Heart left ventricle (tissue), 13 donors: ENCODE measurements around the gene HOXB6.

Experiments
- CTCF ChIP-seq, 12 donors: fragments of 200-600 bp; sonication (generic) in 4 of 12; IDR thresholded peaks; one replicate each; pipeline versions ENCODE4 v1.5.0 to v1.8.0; 2018 to 2022; ENCODE audit warnings: antibody characterized with exemption in 12 of 12, mild to moderate bottlenecking in 5 of 12
- POLR2A ChIP-seq, 2 donors: fragments of 450-650 bp; IDR thresholded peaks; one replicate each; pipeline ENCODE4 v1.6.1; 2017; ENCODE audit warnings: antibody characterized with exemption in 2 of 2, mild to moderate bottlenecking in 2 of 2, moderate library complexity in 2 of 2
- donor health status: ischemic (EF 13 %, LVEDD 7.1; RV severe dilation, severe dysfunction).
- donor health status: DM: no; HTN: yes; CAD: no.
- donor health status: DM: no; HTN: no; CAD: no.
- donor health status: ischemic (EF 25% LVEDD 6.9; RV normal size, moderate dysfunction).
- donor health status: ischemic (EF 25% LVEDD 5.7; RV mildly dilated, moderate dysfunction).
- donor health status: ischemic (EF 35%, LVEDD 5.7; RV mildly dilated, moderate dysfunction).
- donor health status: nonischemic (EF 11% LVEDD 7.7; RV severe dilation, severe dysfunction).
- donor health status: DM: yes; HTN: yes; CAD: no.
- donor health status: PGD.
- donor health status: ischemic (EF 29% LVEDD 5.4; RV normal size, mild dysfunction).
- donor health status: nonischemic (EF 23%, LVEDD 6.1; RV moderate dilation, normal function).

GRCh38 chr17:48632579-48633265, 27.9 kb upstream of the HOXB6 start:
- no peak for TF ChIP-seq CTCF (IDR thresholded peaks at IDR 0.05)
- TF ChIP-seq POLR2A (IDR thresholded peaks at IDR 0.05): no peak
